ENCODE results near the gene DDX21. TPM values are rescaled to one million over a fixed set of nuclear protein-coding genes. Genes with fewer than 3 reads are reported as not detected.
A peak's percentile ranks its signal among the peaks of the same experiment; 100 is the strongest.
"Not testable (repeated sequence)": the region's sequence is repeated elsewhere in the genome, so short reads cannot be mapped to it uniquely, and the experiment has no call there.

The DDX21 gene
- total and polyA plus RNA-seq, 9 of the 15 experiments (the other 6 are each of a cell fraction or from before 2014, with no cell fraction given) = 143 to 365 (median 281) TPM

GRCh38 chr10:68975936-68976473 lies 20.0 kb downstream of the DDX21 start:
- H3K27ac ChIP-seq (ENCODE audit: extremely low read depth, low read depth, low read length); H3K9ac ChIP-seq (ENCODE audit: insufficient read depth in 1 of 2, low read depth in 2 of 2, low read length in 2 of 2); ATAC-seq; H3K27me3 ChIP-seq (ENCODE audit: control insufficient read depth in 2 of 2, insufficient read depth in 2 of 2, low read length in 2 of 2); H3K4me2 ChIP-seq (ENCODE audit: insufficient read depth, low read length); H3K9me1 ChIP-seq (ENCODE audit: control insufficient read depth, insufficient read depth, low read length); DNase-seq (ENCODE audit: extremely low read depth in 1 of 4, low spot score in 3 of 4); H4K20me1 ChIP-seq (replicated peaks; ENCODE audit: control insufficient read depth, insufficient read depth, low read length); CTCF ChIA-PET (ENCODE audit: low intra/inter-chr PET ratio); H3K9me3 ChIP-seq (replicated peaks; ENCODE audit: control insufficient read depth, insufficient read depth, low read depth, low read length); H3K4me3 ChIP-seq; FAIRE-seq; BruUV-seq (replicated peaks); H2AFZ ChIP-seq (ENCODE audit: low read depth, low read length); in situ Hi-C loops (cut with MboI); H3K4me1 ChIP-seq (replicated peaks in 1 of 2; ENCODE audit: control insufficient read depth in 2 of 2, insufficient read depth in 2 of 2, low read length in 2 of 2): not testable (repeated sequence)
- POLR2A ChIA-PET = interaction anchor here (0.6 to 10.0 kb wide), 4 partner anchors 11 to 258 kb away, joined by 3 to 99 read pairs (median 8); partner anchors contain the start of gene DDX21
- H3K79me2 ChIP-seq (ENCODE audit: control insufficient read depth, insufficient read depth, low read length) = peaks cover 40% of the 10 kb centered on the region
- 100% methylated on average over 2 of the region's 5 CpGs for WGBS (ENCODE audit: insufficient coverage, low coverage, missing lambda C conversion rate)
- peaks cover 98% of the 10 kb centered on the region for H3K36me3 ChIP-seq (ENCODE audit: control insufficient read depth, insufficient read depth, low read length)
- TF ChIP-seq ZNF121 (CRISPR knock-in tag; conservative IDR thresholded peaks at IDR 0.05) (peak; percentile 45), POLR2B (IDR thresholded peaks at IDR 0.05; ENCODE audit: low read depth, partially characterized antibody) (peak; percentile 55), SUPT5H (IDR thresholded peaks at IDR 0.05) (peak; percentile 74), POLR2A (conservative IDR thresholded peaks at IDR 0.05) (peak; percentile 59)
- TF ChIP-seq, protein P1, sequence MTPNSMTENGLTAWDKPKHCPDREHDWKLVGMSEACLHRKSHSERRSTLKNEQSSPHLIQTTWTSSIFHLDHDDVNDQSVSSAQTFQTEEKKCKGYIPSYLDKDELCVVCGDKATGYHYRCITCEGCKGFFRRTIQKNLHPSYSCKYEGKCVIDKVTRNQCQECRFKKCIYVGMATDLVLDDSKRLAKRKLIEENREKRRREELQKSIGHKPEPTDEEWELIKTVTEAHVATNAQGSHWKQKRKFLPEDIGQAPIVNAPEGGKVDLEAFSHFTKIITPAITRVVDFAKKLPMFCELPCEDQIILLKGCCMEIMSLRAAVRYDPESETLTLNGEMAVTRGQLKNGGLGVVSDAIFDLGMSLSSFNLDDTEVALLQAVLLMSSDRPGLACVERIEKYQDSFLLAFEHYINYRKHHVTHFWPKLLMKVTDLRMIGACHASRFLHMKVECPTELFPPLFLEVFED (CRISPR knock-in tag; conservative IDR thresholded peaks at IDR 0.05) = 0 out of 2 replicates have a peak, but pooled peaks have one; percentile 65
- intact Hi-C loops (cut with micrococcal nuclease) = loop anchor here (10.0 kb wide), 1 partner anchor 221 kb away; no protein-coding TSS in a partner anchor

All from K562 (cell line).